Uterus (tissue), 4 donors: ENCODE measurements around the gene ST6GALNAC2. TPM values are rescaled to one million over a fixed set of nuclear protein-coding genes. Genes with fewer than 3 reads are reported as not detected.

Experiments
- DNase-seq, 2 donors: peaks; one replicate each; pipeline ENCODE4 v3.0.0-alpha.2; 2019 to 2020
- H3K27ac ChIP-seq, 2 donors: fragments of 200-600 bp; sonication (generic); 1 replicate in 1 of 2; 2 replicates in 1 of 2; pipeline ENCODE4 v1.5.1; 2016 to 2018
- H3K27me3 ChIP-seq, 2 donors: fragments of 200-600 bp; sonication (generic); one replicate each; pipeline ENCODE4 v1.5.1; 2018 to 2019; ENCODE audit warnings: control low read depth in 1 of 2
- H3K36me3 ChIP-seq, 2 donors: fragments of 200-600 bp; sonication (generic); one replicate each; pipeline ENCODE4 v1.5.1; 2019; ENCODE audit warnings: control low read depth in 1 of 2
- H3K4me1 ChIP-seq, 2 donors: fragments of 200-600 bp; sonication (generic); one replicate each; pipeline ENCODE4 v1.5.1; 2018 to 2019; ENCODE audit warnings: control low read depth in 1 of 2
- H3K4me3 ChIP-seq, 2 donors: fragments of 200-600 bp; sonication (generic); 1 replicate in 1 of 2; 2 replicates in 1 of 2; pipeline ENCODE4 v1.5.1; 2018 to 2019; ENCODE audit warnings: mild to moderate bottlenecking in 1 of 2
- H3K9me3 ChIP-seq, 2 donors: fragments of 200-600 bp; sonication (generic); one replicate each; pipeline ENCODE4 v1.5.1; 2019; ENCODE audit warnings: control low read depth in 1 of 2
- POLR2A ChIP-seq, 2 donors: fragments of 450-650 bp; IDR thresholded peaks; one replicate each; pipeline ENCODE4 v1.6.1; 2016; ENCODE audit warnings: antibody characterized with exemption in 2 of 2, mild to moderate bottlenecking in 1 of 2, moderate library complexity in 1 of 2
- intact Hi-C: fragments of 100-400 bp; cut with DNase I; formaldehyde crosslinking; loops from one replicate; pipeline ENCODE4 v1.15.1; 2023; ENCODE audit warnings: low total_unique reads
- total RNA-seq, 4 donors: library from RNA; depleted of rRNA in 3 of 4; stranded (reverse); fragments of >200 nt in 3 of 4; gene quantifications; one replicate each; pipeline versions ENCODE4 v1.1.0 to v1.2.4, GENCODE V29; 2014 to 2023
- TF ChIP-seq, protein P1 (sequence below), 4 experiments: fragments of 200-600 bp in 2 of 4; fragments of 450-650 bp in 2 of 4; sonication (generic) in 2 of 4; IDR thresholded peaks; one replicate each; pipeline ENCODE4 v1.5.1; 2016 to 2019; ENCODE audit warnings: antibody characterized with exemption in 4 of 4, mild to moderate bottlenecking in 2 of 4, moderate library complexity in 1 of 4
- donor health status: DM: yes; HTN: yes; CAD: no.

Gene ST6GALNAC2
- total RNA-seq, 4 donors from 2014 or later: 0.59 to 9.5 (median 5.3) TPM; not detected in 1

DNA sequence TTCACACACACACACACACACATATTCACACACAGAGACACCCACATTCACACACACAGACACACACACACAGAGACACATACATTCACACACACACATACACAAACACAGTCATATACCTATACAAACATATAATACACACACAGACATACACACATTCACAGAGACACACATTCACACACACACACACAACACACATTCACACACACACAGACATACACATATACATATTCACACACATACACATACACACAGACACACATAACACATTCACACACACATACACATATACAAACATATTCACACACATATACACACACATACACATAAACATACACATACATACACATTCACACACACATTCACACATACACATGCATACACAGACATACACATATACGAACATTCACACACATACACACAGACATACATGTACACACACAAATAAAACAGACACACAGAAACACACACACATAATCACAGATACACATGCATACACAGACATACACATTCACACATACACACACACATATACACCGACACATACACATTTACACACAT, 37.9 kb downstream of the ST6GALNAC2 start:
- intact Hi-C loops: no loop called here
- Histone ChIP-seq H3K9me3 (no peaks in the 10 kb centered on the region), H3K4me1 (peaks cover 0 to 3% of the 10 kb centered on the region in 2 donors), H3K27ac (no peak overlapping the region), H3K27me3 (no peaks in the 10 kb centered on the region), H3K36me3 (no peaks in the 10 kb centered on the region), H3K4me3 (no peak overlapping the region)
- TF ChIP-seq POLR2A (IDR thresholded peaks at IDR 0.05): no peak
- TF ChIP-seq, protein P1, sequence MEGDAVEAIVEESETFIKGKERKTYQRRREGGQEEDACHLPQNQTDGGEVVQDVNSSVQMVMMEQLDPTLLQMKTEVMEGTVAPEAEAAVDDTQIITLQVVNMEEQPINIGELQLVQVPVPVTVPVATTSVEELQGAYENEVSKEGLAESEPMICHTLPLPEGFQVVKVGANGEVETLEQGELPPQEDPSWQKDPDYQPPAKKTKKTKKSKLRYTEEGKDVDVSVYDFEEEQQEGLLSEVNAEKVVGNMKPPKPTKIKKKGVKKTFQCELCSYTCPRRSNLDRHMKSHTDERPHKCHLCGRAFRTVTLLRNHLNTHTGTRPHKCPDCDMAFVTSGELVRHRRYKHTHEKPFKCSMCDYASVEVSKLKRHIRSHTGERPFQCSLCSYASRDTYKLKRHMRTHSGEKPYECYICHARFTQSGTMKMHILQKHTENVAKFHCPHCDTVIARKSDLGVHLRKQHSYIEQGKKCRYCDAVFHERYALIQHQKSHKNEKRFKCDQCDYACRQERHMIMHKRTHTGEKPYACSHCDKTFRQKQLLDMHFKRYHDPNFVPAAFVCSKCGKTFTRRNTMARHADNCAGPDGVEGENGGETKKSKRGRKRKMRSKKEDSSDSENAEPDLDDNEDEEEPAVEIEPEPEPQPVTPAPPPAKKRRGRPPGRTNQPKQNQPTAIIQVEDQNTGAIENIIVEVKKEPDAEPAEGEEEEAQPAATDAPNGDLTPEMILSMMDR (IDR thresholded peaks at IDR 0.05): no peak
- no peak for DNase-seq

DNA sequence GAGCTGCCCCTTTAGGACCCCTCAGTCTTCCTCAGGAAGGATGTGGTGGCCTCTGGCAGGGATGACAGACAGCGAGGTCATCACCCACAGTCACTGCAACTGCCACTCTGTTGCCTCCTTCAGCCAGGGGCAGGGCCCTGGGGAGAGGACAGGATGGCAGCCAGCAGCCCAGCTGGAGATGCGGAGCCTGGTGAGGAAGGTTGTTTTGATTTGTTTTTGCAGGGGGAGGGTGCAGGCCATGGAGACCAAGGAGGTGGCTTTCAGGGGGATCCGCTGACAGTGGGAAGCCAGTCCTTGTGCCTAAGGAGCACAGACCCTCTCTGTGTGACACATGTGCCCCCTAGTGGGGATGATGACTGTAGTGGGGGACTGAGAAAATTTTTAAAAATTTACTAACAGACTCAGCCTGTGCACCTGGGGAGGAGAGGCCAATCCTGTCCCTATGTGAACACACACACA, 38.4 kb downstream of the ST6GALNAC2 start:
- Histone ChIP-seq H3K36me3 (no peaks in the 10 kb centered on the region), H3K27ac (peak overlapping the region in 1 of 2 donors; percentile 12), H3K27me3 (no peaks in the 10 kb centered on the region), H3K4me3 (no peak overlapping the region), H3K4me1 (peaks cover 0 to 3% of the 10 kb centered on the region in 2 donors), H3K9me3 (no peaks in the 10 kb centered on the region)
- DNase-seq: peak; percentile 57 to 77
- intact Hi-C loops: no loop called here
- no peak for TF ChIP-seq POLR2A (IDR thresholded peaks at IDR 0.05)
- TF ChIP-seq, protein P1 (IDR thresholded peaks at IDR 0.05): peak; percentile 70 to 78 (median 74)

DNA sequence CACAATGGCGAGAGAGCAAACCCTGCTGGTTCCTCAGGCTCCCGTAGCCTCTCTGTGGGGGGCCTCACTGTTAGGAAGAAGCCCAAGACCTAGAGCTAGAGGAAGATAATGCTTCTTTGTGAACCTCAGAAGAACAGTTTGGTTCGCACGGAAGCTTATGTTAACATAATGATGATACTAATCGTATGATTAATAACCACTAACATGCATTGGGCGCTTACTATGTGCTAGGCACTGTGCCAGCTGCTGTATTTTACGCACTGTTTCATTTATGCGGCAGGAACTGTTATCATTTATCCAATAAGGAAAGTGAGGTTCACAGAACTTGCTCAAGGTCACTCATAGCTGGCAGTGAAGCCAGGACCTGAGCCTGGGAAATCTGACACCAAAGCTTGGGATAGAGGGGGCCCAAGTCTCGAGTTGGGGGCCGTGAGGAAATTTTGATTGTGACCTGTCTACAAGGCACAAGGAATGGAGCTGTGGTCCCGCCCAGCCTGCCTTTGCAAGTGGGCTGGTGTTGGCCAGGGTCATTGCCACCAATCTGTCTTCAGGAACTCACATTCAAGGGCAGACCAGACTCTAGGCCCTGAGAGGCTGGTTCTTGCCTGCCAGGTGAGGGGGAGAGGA, 39.0 kb downstream of the ST6GALNAC2 start:
- intact Hi-C loops: no loop called here

DNA sequence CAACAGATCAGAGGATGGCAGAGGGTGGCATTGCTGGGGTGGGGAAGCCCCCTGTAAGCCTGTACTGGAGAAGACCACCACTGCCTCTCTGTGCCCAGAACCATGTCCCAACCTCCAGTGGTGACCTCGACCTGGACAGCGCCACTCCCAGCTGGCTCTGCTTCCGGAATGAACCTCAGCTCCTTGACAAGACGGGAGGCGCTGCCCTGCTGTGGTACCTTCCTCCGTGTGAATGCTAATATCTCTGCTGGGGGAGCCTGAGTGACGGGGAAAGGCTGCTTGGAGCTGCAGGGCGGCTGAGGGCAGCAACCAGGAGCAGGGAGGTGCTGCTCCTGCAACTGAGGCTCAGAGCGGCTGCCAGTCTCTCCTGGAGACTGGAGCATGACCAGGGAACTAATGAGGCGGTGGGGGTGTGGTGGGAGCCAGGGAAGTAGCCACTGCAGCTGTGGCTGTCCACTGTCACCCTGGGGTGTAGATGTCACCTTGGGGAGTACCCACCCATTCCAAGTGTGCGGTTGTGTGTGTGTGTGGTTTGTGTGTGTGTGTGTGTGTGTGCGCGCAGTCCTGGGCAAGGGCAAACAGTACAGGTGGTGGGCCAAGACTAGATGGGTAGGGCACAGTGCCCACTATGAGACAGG, 39.6 kb downstream of the ST6GALNAC2 start:
- TF ChIP-seq, protein P1 (IDR thresholded peaks at IDR 0.05): no peak
- TF ChIP-seq POLR2A (IDR thresholded peaks at IDR 0.05): no peak
- intact Hi-C loops: no loop called here
- no peak for DNase-seq
- Histone ChIP-seq H3K27ac (no peak overlapping the region), H3K9me3 (no peaks in the 10 kb centered on the region), H3K4me3 (no peak overlapping the region), H3K27me3 (no peaks in the 10 kb centered on the region), H3K4me1 (peaks cover 0 to 3% of the 10 kb centered on the region in 2 donors), H3K36me3 (no peaks in the 10 kb centered on the region)

More for the DNA sequence above, 39.0 kb downstream of the ST6GALNAC2 start:
- H3K4me1 ChIP-seq: peaks cover 0 to 3% of the 10 kb centered on the region in 2 donors
- DNase-seq: no peak
- H3K4me3 ChIP-seq: no peak overlapping the region
- H3K27ac ChIP-seq: peak overlapping the region in 1 of 2 donors; percentile 12
- H3K27me3 ChIP-seq: no peaks in the 10 kb centered on the region
- TF ChIP-seq POLR2A (IDR thresholded peaks at IDR 0.05): no peak
- TF ChIP-seq, protein P1 (IDR thresholded peaks at IDR 0.05): no peak
- H3K36me3 ChIP-seq: no peaks in the 10 kb centered on the region
- H3K9me3 ChIP-seq: no peaks in the 10 kb centered on the region
